Ramos (cell line): ENCODE results near the gene TMEM248.
"Not testable (repeated sequence)": the region's sequence is repeated elsewhere in the genome, so short reads cannot be mapped to it uniquely, and the experiment has no call there.

Source experiments
- in situ Hi-C: fragments of 300-500 bp; cut with MboI; formaldehyde crosslinking; loops from one replicate; pipeline ENCODE4 v1.14.3; 2022; ENCODE audit warnings: low sequenced_read_pairs; ENCODE audit not compliant: unreplicated experiment

The TMEM248 gene

DNA sequence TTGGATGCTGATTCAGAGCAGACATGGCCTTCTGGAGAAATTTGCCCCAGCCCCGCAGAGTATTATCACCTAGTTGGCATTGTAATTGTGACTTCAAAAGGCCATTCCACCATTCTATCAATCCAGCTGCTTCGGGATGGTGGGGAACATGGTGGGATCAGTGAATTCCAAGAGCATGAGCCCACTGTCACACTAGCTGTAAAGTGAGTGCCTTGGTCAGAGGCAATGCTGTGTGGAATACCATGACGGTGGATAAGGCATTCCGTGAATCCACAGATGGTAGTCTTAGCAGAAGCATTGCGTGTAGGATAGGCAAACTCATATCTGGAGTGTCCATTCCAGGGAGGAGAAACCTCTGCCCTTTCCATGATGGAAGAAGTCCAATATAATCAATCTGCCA, 13.3 kb upstream of the TMEM248 start:
- in situ Hi-C loops: no loop called here

GRCh38 chr7:66908598-66908997, 12.4 kb upstream of the TMEM248 start:
- in situ Hi-C loops: not testable (repeated sequence)

GRCh38 chr7:66910789-66911188, 10.2 kb upstream of the TMEM248 start:
- in situ Hi-C loops: no loop called here

DNA sequence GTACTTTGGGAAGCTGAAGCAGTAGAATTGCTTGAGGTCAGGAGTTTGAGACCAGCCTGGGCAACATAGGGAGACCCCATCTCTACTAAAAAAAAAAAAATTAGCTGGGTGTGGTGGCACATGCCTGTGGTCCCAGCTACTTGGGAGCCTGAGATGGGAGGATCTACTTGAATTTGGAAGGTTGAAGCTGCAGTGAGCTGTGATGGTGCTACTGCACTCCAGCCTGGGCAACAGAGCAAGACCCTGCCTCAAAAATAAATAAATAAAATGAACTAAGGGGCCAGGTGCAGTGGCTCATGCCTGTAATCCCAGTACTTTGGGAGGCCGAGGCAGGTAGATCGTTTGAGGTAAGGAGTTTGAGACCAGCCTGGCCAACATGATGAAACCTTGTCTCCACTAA, 9.8 kb upstream of the TMEM248 start:
- in situ Hi-C loops: not testable (repeated sequence)

DNA sequence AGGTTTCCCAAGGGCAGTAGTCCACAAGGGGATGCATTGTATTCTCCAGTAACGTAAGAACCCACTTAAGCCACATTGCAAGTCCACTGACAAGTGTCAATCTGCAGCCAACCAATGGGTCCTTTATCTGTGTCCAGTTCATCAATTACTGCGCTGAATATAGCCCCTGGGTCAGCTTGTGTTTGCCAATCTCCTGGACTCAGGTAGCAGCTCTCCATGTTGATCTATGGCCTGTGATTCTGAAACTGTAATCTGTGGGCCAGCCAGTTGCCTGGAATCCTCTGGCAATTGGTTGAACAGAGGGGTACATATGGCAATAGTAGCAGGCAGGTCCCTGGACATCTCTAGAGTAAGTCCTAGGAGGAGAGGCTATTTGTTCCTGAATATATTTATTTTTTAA, 8.8 kb upstream of the TMEM248 start:
- in situ Hi-C loops: no loop called here

- in situ Hi-C loops: no loop called here
Measured at GRCh38 chr7:66913118-66914037, 7.6 kb upstream of the TMEM248 start.

GRCh38 chr7:66917904-66918303, 3.1 kb upstream of the TMEM248 start:
- in situ Hi-C loops: not testable (repeated sequence)

DNA sequence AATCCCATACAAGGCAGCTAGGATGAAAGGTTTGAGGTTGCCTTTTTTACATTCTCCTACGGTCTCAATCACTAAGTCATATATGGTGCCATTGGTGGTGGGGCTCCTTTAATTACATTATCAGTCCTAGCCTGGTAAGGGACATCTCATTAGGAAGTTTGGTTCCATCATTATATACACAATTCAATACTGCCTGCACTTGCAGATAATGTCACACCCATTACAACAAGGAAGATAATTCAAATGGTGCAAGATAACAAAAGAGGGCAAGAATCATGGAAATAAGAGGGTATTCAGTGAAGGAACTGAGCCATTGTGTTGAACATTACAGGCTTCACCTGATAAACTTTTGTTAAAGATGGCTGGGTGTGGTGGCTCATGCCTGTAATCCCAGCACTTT, 1.7 kb upstream of the TMEM248 start:
- in situ Hi-C loops: no loop called here

DNA sequence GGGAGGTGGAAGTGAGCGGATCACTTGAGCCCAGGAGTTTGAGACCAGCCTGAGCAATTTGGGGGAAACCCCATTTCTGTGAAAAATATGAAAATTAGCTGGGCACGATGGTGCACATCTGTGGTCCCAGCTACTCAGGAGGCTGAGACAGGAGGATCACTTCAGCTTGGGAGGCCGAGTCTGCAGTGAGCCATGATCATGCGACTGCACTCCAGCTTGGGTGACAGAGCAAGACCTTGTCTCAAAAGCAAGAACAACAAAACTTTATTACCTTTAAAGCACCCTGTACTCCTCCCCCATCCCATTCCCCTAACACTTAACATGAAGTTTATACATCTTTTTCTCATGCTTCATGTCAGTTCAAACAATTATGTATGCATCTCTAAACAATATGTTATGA, 1.3 kb upstream of the TMEM248 start:
- in situ Hi-C loops: no loop called here

DNA sequence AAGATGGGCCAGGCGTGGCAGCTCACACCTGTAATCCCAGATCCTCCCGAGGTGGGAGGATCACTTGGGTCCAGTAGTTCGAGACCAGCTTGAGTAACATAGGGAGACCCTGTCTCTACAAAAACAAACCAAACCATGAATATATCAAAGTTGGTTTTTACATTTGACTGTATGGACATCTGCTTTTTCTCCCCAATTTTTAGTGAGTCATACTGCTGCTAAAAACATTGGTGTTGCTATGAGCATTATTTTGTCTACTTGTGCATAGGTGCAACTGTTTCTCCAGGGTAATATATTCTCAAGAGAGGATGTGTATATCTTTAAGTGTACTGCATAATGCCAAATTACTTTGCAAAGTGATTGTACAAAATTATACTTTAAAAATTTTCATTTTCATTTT, 769 bp upstream of the TMEM248 start:
- in situ Hi-C loops: no loop called here

- in situ Hi-C loops: no loop called here
Measured at GRCh38 chr7:66921396-66921917, 432 bp downstream of the TMEM248 start.

- in situ Hi-C loops: no loop called here
Measured at GRCh38 chr7:66921918-66922486, 977 bp downstream of the TMEM248 start.

DNA sequence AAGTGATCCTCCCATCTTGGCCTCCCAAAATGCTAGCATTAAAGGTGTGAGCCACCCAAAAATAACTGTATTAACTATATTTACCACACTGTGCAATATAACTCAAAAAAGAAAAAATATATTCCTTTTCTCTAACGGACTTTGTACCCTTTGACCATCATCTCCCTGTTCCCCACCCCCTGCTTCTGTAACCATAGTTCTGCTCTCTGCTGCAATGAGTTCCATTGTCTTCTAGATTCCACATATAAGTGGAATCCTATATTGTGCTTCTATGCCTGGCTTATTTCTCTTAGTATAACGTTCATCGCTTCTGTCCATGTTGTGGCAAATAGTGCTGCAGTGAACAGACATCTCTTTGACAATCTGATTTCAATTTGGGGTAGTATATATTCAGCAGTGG, 4.2 kb downstream of the TMEM248 start:
- in situ Hi-C loops: no loop called here

- in situ Hi-C loops: no loop called here
Measured at GRCh38 chr7:66927348-66927948, 6.4 kb downstream of the TMEM248 start.

DNA sequence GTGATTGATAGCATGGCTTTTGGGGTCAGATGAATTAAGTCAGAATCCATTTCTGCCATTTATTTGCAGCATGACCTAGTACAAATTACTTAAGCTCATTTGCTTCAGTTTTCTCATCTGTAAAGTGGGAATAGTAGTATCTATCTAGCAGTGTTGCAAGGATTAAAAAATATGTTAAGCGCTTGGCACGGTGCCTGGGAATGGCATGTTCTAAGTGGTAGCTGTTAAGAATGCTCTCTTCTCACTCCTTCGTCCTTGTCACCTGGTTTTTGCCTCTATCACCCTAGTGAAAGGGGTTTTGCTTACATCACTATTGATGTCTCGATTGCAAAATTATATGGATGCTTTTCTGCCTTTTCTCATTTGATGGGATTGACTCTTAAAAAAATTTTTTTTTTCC, 7.4 kb downstream of the TMEM248 start:
- in situ Hi-C loops: no loop called here

DNA sequence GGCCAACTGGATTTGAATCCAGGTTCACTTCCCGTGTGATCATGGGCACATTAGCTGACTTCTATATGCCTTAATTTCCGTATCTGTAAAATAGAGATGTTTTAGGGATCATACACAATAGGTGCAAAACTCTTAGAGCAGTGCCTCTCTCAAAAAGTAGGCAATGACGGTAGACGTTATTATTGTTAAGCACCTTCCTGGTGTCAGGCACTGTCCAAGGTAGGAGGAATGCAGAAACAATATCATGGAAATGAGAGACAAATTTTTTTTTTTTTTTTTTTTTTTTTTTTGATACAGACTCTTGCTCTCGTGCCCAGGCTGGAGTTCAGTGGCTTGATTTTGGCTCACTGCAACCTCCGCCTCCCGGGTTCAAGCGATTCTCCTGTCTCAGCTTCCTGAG, 8.1 kb downstream of the TMEM248 start:
- in situ Hi-C loops: no loop called here

DNA sequence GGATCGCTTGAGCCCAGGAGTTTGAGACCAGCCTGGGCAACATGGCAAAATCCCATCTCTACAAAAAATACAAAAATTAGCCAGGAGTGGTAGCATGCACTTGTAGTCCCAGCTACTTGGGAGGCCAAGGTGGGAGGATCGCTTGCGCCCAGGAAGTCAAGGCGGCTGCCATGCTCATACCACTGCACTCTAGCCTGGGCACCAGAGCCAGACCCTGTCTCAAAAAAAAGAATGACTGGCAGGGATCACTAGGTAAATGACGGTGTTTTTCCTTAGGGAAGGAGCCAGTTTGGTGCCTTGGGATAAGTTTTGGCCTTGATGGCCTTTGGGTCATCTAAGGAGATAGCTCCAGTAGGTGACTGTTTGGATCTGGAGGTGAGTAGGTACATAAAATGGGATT, 8.9 kb downstream of the TMEM248 start:
- in situ Hi-C loops: no loop called here

GRCh38 chr7:66930341-66930740, 9.3 kb downstream of the TMEM248 start:
- in situ Hi-C loops: no loop called here

GRCh38 chr7:66933469-66933868, 12.4 kb downstream of the TMEM248 start:
- in situ Hi-C loops: no loop called here

DNA sequence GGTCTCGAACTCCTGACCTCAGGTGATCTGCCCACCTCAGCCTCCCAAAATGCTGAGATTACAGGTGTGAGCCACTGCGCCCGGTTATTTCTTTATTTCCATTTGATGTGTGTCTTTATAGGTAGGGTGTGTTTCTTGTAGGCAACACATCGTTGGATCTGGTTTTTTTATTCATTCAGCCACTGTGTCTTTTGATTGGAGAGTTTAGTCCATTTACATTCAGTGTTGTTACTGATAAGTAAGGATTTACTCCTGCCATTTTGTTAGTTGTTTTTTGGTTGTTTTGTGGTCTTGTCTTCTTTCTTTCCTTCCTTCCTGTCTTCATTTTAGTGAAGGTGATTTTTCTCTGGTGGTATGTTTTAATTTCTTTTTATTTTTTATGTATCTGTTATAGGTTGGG, 16.9 kb downstream of the TMEM248 start:
- in situ Hi-C loops: no loop called here

- in situ Hi-C loops: no loop called here
Measured at GRCh38 chr7:66939325-66939724, 18.3 kb downstream of the TMEM248 start.
